K562 (cell line): Measurements from ENCODE around the gene LIN28A. TPM values are rescaled to one million over a fixed set of nuclear protein-coding genes. Genes with fewer than 3 reads are reported as not detected.

Experiments used
- ATF1 ChIP-seq, 2 experiments: fragments of 450-650 bp in 1 of 2; IDR thresholded peaks; 2 replicates each; pipeline ENCODE4 v1.6.1; 2016; ENCODE audit warnings: missing compliant biosample characterization in 1 of 2, missing genetic modification characterization in 1 of 2
- DPF2 ChIP-seq: fragments of 450-650 bp; IDR thresholded peaks from 2 replicates; pipeline ENCODE4 v1.6.1; 2016
- ETS2 ChIP-seq: IDR thresholded peaks from 2 replicates; pipeline ENCODE4 v1.6.1; 2016; ENCODE audit warnings: borderline replicate concordance, missing genetic modification characterization, mild to moderate bottlenecking, moderate library complexity, missing compliant biosample characterization; ENCODE audit not compliant: poor library complexity, severe bottlenecking
- FOXK2 ChIP-seq, 2 experiments: fragments of 450-650 bp; IDR thresholded peaks in 1 of 2; conservative IDR thresholded peaks in 1 of 2; 2 replicates each; pipeline ENCODE4 v1.6.1; 2016; ENCODE audit warnings: low read depth in 2 of 2, mild to moderate bottlenecking in 1 of 2
- GABPB1 ChIP-seq: sonication (generic); formaldehyde crosslinking; IDR thresholded peaks from 2 replicates; pipeline ENCODE4 v1.8.0; 2022; ENCODE audit warnings: mild to moderate bottlenecking, missing genetic modification reagents
- HSF4 ChIP-seq: fragments of 250-450 bp; sonication (Bioruptor Pico); IDR thresholded peaks from 2 replicates; pipeline ENCODE4 v2.1.2; 2022; ENCODE audit warnings: mild to moderate bottlenecking, moderate library complexity, borderline replicate concordance
- KDM2B ChIP-seq: fragments of 250-450 bp; sonication (Bioruptor Pico); IDR thresholded peaks from 2 replicates; pipeline ENCODE4 v1.8.0; 2021; ENCODE audit warnings: mild to moderate bottlenecking, moderate library complexity
- MTA1 ChIP-seq: fragments of 450-650 bp; IDR thresholded peaks from 2 replicates; pipeline ENCODE4 v1.6.1; 2017; ENCODE audit warnings: borderline replicate concordance
- RBM25 ChIP-seq: fragments of 200-400 bp; formaldehyde crosslinking; IDR thresholded peaks from 2 replicates; pipeline ENCODE4 v1.6.1; 2018; ENCODE audit warnings: low read length, low read depth, moderate library complexity; ENCODE audit not compliant: severe bottlenecking
- SIN3B ChIP-seq: fragments of 450-650 bp; IDR thresholded peaks from 2 replicates; pipeline ENCODE4 v1.6.1; 2017; ENCODE audit warnings: low read depth, mild to moderate bottlenecking, moderate library complexity
- SP2 ChIP-seq: IDR thresholded peaks from 2 replicates; pipeline ENCODE4 v1.6.1; 2011; ENCODE audit warnings: mild to moderate bottlenecking, low read depth, low read length, moderate library complexity; ENCODE audit not compliant: poor library complexity, severe bottlenecking; ENCODE audit errors: extremely low read depth
- TBL1XR1 ChIP-seq, 2 experiments: IDR thresholded peaks; 2 replicates each; pipeline ENCODE4 v1.6.1; 2012; ENCODE audit warnings: improper control_type of control experiment in 2 of 2, low read length in 2 of 2, mild to moderate bottlenecking in 1 of 2
- XRCC5 ChIP-seq: fragments of 200-400 bp; formaldehyde crosslinking; IDR thresholded peaks from 2 replicates; pipeline ENCODE4 v1.6.1; 2017; ENCODE audit warnings: low read depth, mild to moderate bottlenecking, low read length
- ZBTB8A ChIP-seq: fragments of 450-650 bp; IDR thresholded peaks from 2 replicates; pipeline ENCODE4 v1.6.1; 2018; ENCODE audit warnings: mild to moderate bottlenecking, moderate library complexity; ENCODE audit not compliant: partially characterized antibody
- ZNF507 ChIP-seq: conservative IDR thresholded peaks from 2 replicates; pipeline ENCODE4 v1.6.1; 2017; ENCODE audit warnings: missing genetic modification characterization, missing compliant biosample characterization
- polyA plus RNA-seq, 8 experiments: library from polyadenylated mRNA; depleted of rRNA in 4 of 8; stranded (reverse) in 5 of 8; unstranded in 3 of 8; fragments of >200 nt; fragmentation: Nextera tagmentation in 2 of 8; fragmentation: Illumina TruSeq in 1 of 8; extraction: Ambion mirVana in 2 of 8; extraction: Trizol in 1 of 8; gene quantifications; 2 replicates each; pipeline versions ENCODE4 v1.2.1 to v1.2.3, GENCODE V29; 2011 to 2014; ENCODE audit warnings: inconsistent platforms in 1 of 8, missing spikeins in 1 of 8
- total RNA-seq, 7 experiments: library from RNA; depleted of rRNA in 6 of 7; stranded (reverse); fragments of >200 nt in 6 of 7; fragmentation: Illumina TruSeq in 2 of 7; extraction: Trizol in 2 of 7; gene quantifications; 2 replicates each; pipeline versions ENCODE4 v1.2.1 to v1.2.3, GENCODE V29; 2011 to 2021; ENCODE audit warnings: low replicate concordance in 1 of 7
- TF ChIP-seq, protein P1 (sequence below): fragments of 150-350 bp; IDR thresholded peaks from 2 replicates; pipeline ENCODE4 v1.6.1; 2014; ENCODE audit warnings: low read depth, mild to moderate bottlenecking, low read length, borderline replicate concordance
- TF ChIP-seq, protein P2 (sequence below): fragments of 250-450 bp; sonication (Bioruptor Pico); IDR thresholded peaks from 2 replicates; pipeline ENCODE4 v1.5.0; 2020; ENCODE audit warnings: mild to moderate bottlenecking
- TF ChIP-seq, protein P3 (sequence below): fragments of 450-650 bp; formaldehyde crosslinking; IDR thresholded peaks from 2 replicates; pipeline ENCODE4 v1.4.0; 2022; ENCODE audit warnings: mild to moderate bottlenecking, moderate library complexity
- TF ChIP-seq, protein P4 (sequence below): fragments of 250-450 bp; sonication (Bioruptor Pico); IDR thresholded peaks from 2 replicates; pipeline ENCODE4 v1.8.0; 2021; ENCODE audit warnings: moderate library complexity, mild to moderate bottlenecking, inconsistent platforms

Gene LIN28A
- total and polyA plus RNA-seq, 9 of the 15 experiments (the other 6 are each of a cell fraction or from before 2014, with no cell fraction given) = 0.80 to 5.4 (median 3.9) TPM

DNA sequence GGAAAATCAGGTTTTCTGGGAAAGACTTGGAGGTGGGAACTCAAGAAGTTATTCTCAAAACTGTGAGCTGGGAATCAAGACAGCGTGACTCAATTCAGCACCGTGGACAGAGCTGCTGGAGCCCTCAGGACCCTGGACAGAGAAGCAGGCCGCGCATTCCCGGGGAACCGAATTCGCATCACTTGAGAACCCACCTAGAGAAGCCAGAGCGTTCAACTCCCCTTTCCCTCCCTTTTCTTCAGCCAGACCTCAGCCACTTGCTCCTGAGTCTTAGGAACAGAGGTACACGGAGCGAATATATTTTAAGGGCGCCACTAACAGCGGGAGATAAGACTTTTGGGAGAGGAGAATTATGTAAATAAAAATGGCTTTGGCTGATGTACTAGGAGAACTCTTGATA is 2.0 kb upstream of the LIN28A start (continued):
- TF ChIP-seq, protein P1, sequence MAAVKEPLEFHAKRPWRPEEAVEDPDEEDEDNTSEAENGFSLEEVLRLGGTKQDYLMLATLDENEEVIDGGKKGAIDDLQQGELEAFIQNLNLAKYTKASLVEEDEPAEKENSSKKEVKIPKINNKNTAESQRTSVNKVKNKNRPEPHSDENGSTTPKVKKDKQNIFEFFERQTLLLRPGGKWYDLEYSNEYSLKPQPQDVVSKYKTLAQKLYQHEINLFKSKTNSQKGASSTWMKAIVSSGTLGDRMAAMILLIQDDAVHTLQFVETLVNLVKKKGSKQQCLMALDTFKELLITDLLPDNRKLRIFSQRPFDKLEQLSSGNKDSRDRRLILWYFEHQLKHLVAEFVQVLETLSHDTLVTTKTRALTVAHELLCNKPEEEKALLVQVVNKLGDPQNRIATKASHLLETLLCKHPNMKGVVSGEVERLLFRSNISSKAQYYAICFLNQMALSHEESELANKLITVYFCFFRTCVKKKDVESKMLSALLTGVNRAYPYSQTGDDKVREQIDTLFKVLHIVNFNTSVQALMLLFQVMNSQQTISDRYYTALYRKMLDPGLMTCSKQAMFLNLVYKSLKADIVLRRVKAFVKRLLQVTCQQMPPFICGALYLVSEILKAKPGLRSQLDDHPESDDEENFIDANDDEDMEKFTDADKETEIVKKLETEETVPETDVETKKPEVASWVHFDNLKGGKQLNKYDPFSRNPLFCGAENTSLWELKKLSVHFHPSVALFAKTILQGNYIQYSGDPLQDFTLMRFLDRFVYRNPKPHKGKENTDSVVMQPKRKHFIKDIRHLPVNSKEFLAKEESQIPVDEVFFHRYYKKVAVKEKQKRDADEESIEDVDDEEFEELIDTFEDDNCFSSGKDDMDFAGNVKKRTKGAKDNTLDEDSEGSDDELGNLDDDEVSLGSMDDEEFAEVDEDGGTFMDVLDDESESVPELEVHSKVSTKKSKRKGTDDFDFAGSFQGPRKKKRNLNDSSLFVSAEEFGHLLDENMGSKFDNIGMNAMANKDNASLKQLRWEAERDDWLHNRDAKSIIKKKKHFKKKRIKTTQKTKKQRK = no peak
- TF ChIP-seq SP2 (no peak), MTA1 (no peak), DPF2 (no peak), ZBTB8A (no peak), KDM2B (CRISPR knock-in tag) (peak; percentile 9; the same call in 1 of the 2 replicates), TBL1XR1 (IDR thresholded peaks at IDR 0.05; ENCODE audit: low read length in 2 of 2) (peak in 1 of 2 experiments; percentile 34; a peak in 1 of 4 replicates), ETS2 (no peak), XRCC5 (peak; percentile 94), RBM25 (no peak), FOXK2 (conservative IDR thresholded peaks at IDR 0.05 in 1 of 2, IDR thresholded peaks at IDR 0.05 in 1 of 2; ENCODE audit: low read depth in 2 of 2) (no peak), ATF1 (CRISPR knock-in tag; IDR thresholded peaks at IDR 0.05) (peak; percentile 89), ATF1 (tag; IDR thresholded peaks at IDR 0.05) (peak; percentile 46; the same call in 1 of the 2 replicates), HSF4 (CRISPR knock-in tag) (peak; percentile 65; the same call in 1 of the 2 replicates), ZNF507 (tag) (no peak), GABPB1 (CRISPR knock-in tag) (peak; percentile 94), SIN3B (no peak; the same call in 1 of the 2 replicates)
- TF ChIP-seq, protein P2, sequence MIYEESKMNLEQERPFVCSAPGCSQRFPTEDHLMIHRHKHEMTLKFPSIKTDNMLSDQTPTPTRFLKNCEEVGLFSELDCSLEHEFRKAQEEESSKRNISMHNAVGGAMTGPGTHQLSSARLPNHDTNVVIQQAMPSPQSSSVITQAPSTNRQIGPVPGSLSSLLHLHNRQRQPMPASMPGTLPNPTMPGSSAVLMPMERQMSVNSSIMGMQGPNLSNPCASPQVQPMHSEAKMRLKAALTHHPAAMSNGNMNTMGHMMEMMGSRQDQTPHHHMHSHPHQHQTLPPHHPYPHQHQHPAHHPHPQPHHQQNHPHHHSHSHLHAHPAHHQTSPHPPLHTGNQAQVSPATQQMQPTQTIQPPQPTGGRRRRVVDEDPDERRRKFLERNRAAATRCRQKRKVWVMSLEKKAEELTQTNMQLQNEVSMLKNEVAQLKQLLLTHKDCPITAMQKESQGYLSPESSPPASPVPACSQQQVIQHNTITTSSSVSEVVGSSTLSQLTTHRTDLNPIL (CRISPR knock-in tag) = no peak
- TF ChIP-seq, protein P3, sequence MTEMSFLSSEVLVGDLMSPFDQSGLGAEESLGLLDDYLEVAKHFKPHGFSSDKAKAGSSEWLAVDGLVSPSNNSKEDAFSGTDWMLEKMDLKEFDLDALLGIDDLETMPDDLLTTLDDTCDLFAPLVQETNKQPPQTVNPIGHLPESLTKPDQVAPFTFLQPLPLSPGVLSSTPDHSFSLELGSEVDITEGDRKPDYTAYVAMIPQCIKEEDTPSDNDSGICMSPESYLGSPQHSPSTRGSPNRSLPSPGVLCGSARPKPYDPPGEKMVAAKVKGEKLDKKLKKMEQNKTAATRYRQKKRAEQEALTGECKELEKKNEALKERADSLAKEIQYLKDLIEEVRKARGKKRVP (CRISPR knock-in tag) = peak; percentile 76
- TF ChIP-seq, protein P4, sequence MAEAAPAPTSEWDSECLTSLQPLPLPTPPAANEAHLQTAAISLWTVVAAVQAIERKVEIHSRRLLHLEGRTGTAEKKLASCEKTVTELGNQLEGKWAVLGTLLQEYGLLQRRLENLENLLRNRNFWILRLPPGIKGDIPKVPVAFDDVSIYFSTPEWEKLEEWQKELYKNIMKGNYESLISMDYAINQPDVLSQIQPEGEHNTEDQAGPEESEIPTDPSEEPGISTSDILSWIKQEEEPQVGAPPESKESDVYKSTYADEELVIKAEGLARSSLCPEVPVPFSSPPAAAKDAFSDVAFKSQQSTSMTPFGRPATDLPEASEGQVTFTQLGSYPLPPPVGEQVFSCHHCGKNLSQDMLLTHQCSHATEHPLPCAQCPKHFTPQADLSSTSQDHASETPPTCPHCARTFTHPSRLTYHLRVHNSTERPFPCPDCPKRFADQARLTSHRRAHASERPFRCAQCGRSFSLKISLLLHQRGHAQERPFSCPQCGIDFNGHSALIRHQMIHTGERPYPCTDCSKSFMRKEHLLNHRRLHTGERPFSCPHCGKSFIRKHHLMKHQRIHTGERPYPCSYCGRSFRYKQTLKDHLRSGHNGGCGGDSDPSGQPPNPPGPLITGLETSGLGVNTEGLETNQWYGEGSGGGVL (CRISPR knock-in tag) = no peak
